PFSK-1 (cell line): ENCODE results near the gene ZBTB43.

ENCODE experiments used
- POLR2AphosphoS5 ChIP-seq: IDR thresholded peaks from 2 replicates; pipeline ENCODE4 v1.6.1; 2012; ENCODE audit warnings: low read depth, mild to moderate bottlenecking, control low read depth, low read length, moderate library complexity
- REST ChIP-seq, 2 experiments: IDR thresholded peaks; 2 replicates each; pipeline versions ENCODE4 v1.6.1 to v1.8.0; 2011 to 2012; ENCODE audit warnings: low read depth in 2 of 2, low read length in 2 of 2, control low read depth in 1 of 2, inconsistent platforms in 1 of 2, mild to moderate bottlenecking in 1 of 2, moderate library complexity in 1 of 2; ENCODE audit not compliant: insufficient read depth in 1 of 2
- SIN3A ChIP-seq: IDR thresholded peaks from 2 replicates; pipeline ENCODE4 v1.6.1; 2012; ENCODE audit warnings: mild to moderate bottlenecking, low read length, moderate library complexity, borderline replicate concordance; ENCODE audit not compliant: insufficient read depth

- TF ChIP-seq SIN3A = no peak
- no peak for TF ChIP-seq POLR2AphosphoS5
- no peak for TF ChIP-seq REST (IDR thresholded peaks at IDR 0.05; ENCODE audit: insufficient read depth in 1 of 2, low read depth in 2 of 2, low read length in 2 of 2)
These were observed 593 bp upstream of the ZBTB43 start for GRCh38 chr9:126804198-126804695.
